Gastrocnemius medialis (tissue), 4 donors: ENCODE results near the gene FANCC.

Source experiments
- CTCF ChIP-seq, 5 experiments: fragments of 450-650 bp in 3 of 5; fragments of 200-600 bp in 2 of 5; sonication (generic) in 2 of 5; IDR thresholded peaks in 4 of 5; conservative IDR thresholded peaks in 1 of 5; 1 replicate in 4 of 5; 2 replicates in 1 of 5; pipeline ENCODE4 v1.5.1; 2016 to 2019; ENCODE audit warnings: antibody characterized with exemption in 5 of 5, mild to moderate bottlenecking in 3 of 5, moderate library complexity in 3 of 5
- POLR2A ChIP-seq, 2 donors: fragments of 450-650 bp; IDR thresholded peaks; one replicate each; pipeline ENCODE4 v1.6.1; 2017; ENCODE audit warnings: antibody characterized with exemption in 2 of 2, mild to moderate bottlenecking in 2 of 2, moderate library complexity in 2 of 2

GRCh38 chr9:95171596-95171995 is 145.9 kb downstream of the FANCC start:
- TF ChIP-seq CTCF (IDR thresholded peaks at IDR 0.05 in 4 of 5, conservative IDR thresholded peaks at IDR 0.05 in 1 of 5) (no peak), POLR2A (IDR thresholded peaks at IDR 0.05) (no peak)
